ENCODE results near the gene SPEG.

DNA sequence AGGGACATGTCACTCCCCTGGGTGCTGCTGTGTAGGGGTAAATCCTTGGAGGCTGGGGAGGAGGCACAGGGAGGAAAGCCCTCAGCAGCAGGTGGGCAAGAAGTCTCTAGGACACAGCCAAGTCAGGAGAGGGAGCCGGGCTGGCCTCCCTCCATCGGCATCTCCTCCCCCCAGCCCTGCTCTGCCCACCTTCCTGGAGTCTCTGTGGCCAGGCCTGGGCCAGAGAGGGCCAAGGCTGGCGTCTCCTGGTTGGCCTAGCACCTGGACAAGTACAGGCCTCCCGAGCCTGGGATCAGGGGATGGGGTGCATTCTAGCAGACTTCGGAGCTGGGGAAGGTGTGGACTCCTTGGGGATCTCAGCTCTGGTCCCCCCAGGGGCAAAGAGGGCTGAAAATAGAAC lies 1.8 kb downstream of the SPEG start:
- TF ChIP-seq, protein P1, sequence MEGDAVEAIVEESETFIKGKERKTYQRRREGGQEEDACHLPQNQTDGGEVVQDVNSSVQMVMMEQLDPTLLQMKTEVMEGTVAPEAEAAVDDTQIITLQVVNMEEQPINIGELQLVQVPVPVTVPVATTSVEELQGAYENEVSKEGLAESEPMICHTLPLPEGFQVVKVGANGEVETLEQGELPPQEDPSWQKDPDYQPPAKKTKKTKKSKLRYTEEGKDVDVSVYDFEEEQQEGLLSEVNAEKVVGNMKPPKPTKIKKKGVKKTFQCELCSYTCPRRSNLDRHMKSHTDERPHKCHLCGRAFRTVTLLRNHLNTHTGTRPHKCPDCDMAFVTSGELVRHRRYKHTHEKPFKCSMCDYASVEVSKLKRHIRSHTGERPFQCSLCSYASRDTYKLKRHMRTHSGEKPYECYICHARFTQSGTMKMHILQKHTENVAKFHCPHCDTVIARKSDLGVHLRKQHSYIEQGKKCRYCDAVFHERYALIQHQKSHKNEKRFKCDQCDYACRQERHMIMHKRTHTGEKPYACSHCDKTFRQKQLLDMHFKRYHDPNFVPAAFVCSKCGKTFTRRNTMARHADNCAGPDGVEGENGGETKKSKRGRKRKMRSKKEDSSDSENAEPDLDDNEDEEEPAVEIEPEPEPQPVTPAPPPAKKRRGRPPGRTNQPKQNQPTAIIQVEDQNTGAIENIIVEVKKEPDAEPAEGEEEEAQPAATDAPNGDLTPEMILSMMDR (IDR thresholded peaks at IDR 0.05; ENCODE audit: low read depth, low read length, poor library complexity, severe bottlenecking) = no peak
- TF ChIP-seq EZH2phosphoT487 (IDR thresholded peaks at IDR 0.05; ENCODE audit: borderline replicate concordance, low read length) = no peak

Data from DOHH2 (cell line).